Keratinocyte (primary cell): ENCODE results near the gene TOLLIP.

Experiments
- EZH2 ChIP-seq: IDR thresholded peaks from one replicate; pipeline ENCODE4 v1.6.1; 2012; ENCODE audit warnings: inconsistent platforms, mild to moderate bottlenecking, low read length, moderate library complexity
- TF ChIP-seq, protein P1 (sequence below), 3 experiments: IDR thresholded peaks in 1 of 3; conservative IDR thresholded peaks in 1 of 3; optimal IDR thresholded peaks in 1 of 3; 2 replicates in 2 of 3; 3 replicates in 1 of 3; pipeline versions ENCODE3 to v1.5.1; 2011; ENCODE audit warnings: low read length in 3 of 3, mild to moderate bottlenecking in 3 of 3, moderate library complexity in 2 of 3, control low read depth in 1 of 3, inconsistent platforms in 1 of 3; ENCODE audit not compliant: insufficient read depth in 2 of 3; ENCODE audit errors: extremely low read depth in 1 of 3

GRCh38 chr11:1353383-1354124 lies 44.1 kb upstream of the TOLLIP start:
- TF ChIP-seq, protein P1, sequence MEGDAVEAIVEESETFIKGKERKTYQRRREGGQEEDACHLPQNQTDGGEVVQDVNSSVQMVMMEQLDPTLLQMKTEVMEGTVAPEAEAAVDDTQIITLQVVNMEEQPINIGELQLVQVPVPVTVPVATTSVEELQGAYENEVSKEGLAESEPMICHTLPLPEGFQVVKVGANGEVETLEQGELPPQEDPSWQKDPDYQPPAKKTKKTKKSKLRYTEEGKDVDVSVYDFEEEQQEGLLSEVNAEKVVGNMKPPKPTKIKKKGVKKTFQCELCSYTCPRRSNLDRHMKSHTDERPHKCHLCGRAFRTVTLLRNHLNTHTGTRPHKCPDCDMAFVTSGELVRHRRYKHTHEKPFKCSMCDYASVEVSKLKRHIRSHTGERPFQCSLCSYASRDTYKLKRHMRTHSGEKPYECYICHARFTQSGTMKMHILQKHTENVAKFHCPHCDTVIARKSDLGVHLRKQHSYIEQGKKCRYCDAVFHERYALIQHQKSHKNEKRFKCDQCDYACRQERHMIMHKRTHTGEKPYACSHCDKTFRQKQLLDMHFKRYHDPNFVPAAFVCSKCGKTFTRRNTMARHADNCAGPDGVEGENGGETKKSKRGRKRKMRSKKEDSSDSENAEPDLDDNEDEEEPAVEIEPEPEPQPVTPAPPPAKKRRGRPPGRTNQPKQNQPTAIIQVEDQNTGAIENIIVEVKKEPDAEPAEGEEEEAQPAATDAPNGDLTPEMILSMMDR (optimal IDR thresholded peaks at IDR 0.05 in 1 of 3, IDR thresholded peaks at IDR 0.05 in 1 of 3, conservative IDR thresholded peaks at IDR 0.05 in 1 of 3; ENCODE audit: extremely low read depth in 1 of 3, insufficient read depth in 2 of 3, low read length in 3 of 3): no peak
- no peak for TF ChIP-seq EZH2
